ENCODE data around the gene TXN2. TPM values are rescaled to one million over a fixed set of nuclear protein-coding genes. Genes with fewer than 3 reads are reported as not detected.
A peak's percentile ranks its signal among the peaks of the same experiment; 100 is the strongest.
"Not testable (repeated sequence)": the region's sequence is repeated elsewhere in the genome, so short reads cannot be mapped to it uniquely, and the experiment has no call there.

The TXN2 gene
- total and polyA plus RNA-seq, 2 experiments from 2014 or later, result 83.1 to 193 TPM

DNA sequence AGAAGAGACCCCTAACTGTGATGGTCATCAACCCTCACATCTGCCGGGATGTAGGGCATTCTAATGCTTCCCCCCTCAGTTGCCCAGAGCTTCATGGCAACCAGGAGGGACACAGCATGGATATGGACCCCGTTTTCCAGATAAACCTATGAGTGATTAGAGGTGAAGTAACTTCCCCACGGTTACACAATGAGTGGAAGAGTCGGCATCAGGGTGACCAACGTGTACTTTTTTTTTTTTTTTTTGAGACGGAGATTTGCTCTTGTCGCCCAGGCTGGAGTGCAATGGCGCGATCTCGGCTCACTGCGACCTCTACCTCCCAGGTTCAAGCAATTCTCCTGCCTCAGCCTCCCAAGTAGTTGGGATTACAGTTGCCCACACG lies 25.0 kb downstream of the TXN2 start:
- no peak for DNase-seq (ENCODE audit: low read depth in 1 of 2, low spot score in 1 of 2)
- H3K4me3 ChIP-seq, result no peak overlapping the region
- H3K9me3 ChIP-seq (ENCODE audit: low read depth), result no peaks in the 10 kb centered on the region
- H3K36me3 ChIP-seq, result no peaks in the 10 kb centered on the region
- peaks cover 27% of the 10 kb centered on the region for H3K4me1 ChIP-seq (ENCODE audit: low read depth)
- no peak for TF ChIP-seq CTCF (IDR thresholded peaks at IDR 0.05; ENCODE audit: low read depth, low read length)
- no peaks in the 10 kb centered on the region for H3K27me3 ChIP-seq
- peak overlapping the region; percentile 97 for H3K27ac ChIP-seq

GRCh38 chr22:36455571-36456463 lies 25.6 kb downstream of the TXN2 start:
- TF ChIP-seq CTCF (IDR thresholded peaks at IDR 0.05; ENCODE audit: low read depth, low read length), result no peak
- no peak overlapping the region for H3K4me3 ChIP-seq
- no peaks in the 10 kb centered on the region for H3K9me3 ChIP-seq (ENCODE audit: low read depth)
- H3K4me1 ChIP-seq (ENCODE audit: low read depth), result peaks cover 24% of the 10 kb centered on the region
- no peaks in the 10 kb centered on the region for H3K27me3 ChIP-seq
- H3K36me3 ChIP-seq, result no peaks in the 10 kb centered on the region
- no peak for DNase-seq (ENCODE audit: low read depth in 1 of 2, low spot score in 1 of 2)
- peak overlapping the region; percentile 97 for H3K27ac ChIP-seq

- Histone ChIP-seq H3K27ac (peak overlapping the region; percentile 97), H3K4me1 (ENCODE audit: low read depth) (peaks cover 24% of the 10 kb centered on the region), H3K4me3 (peak overlapping the region; percentile 5), H3K9me3 (ENCODE audit: low read depth) (no peaks in the 10 kb centered on the region), H3K36me3 (no peaks in the 10 kb centered on the region), H3K27me3 (no peaks in the 10 kb centered on the region)
- TF ChIP-seq CTCF (IDR thresholded peaks at IDR 0.05; ENCODE audit: low read depth, low read length), result peak; percentile 7
- peak; percentile 93 to 99 for DNase-seq (ENCODE audit: low read depth in 1 of 2, low spot score in 1 of 2)
These were observed 26.4 kb downstream of the TXN2 start for GRCh38 chr22:36454916-36455570.

DNA sequence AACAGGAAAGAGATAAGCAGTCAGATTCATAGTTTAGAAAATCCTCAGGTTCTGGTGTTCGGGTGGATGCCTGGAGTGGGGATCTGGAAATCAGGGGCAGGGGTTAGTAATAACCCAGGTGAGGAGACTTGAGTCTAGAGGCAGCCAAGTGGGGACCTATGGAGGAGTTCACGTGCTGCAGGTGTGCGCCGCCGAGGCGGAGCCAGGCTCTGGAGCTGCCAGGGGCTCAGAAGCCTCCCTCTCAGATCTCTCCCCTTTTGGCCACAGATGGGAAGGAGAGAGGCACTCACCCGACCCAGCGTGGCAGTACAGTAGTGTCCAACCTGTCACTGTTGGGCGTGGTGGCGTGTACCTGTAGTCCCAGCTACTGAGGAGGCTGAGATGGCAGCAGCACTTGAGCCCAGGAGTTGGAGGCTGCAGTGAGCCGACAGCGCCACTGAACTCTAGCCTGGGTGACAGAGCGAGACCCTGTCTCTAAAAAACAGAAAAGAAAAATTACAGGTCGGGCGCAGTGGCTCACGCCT lies 27.5 kb downstream of the TXN2 start:
- DNase-seq (ENCODE audit: low read depth in 1 of 2, low spot score in 1 of 2), result no peak
- TF ChIP-seq CTCF (IDR thresholded peaks at IDR 0.05; ENCODE audit: low read depth, low read length), result no peak
- Histone ChIP-seq H3K4me1 (ENCODE audit: low read depth) (peaks cover 24% of the 10 kb centered on the region), H3K36me3 (no peaks in the 10 kb centered on the region), H3K27me3 (no peaks in the 10 kb centered on the region), H3K27ac (no peak overlapping the region), H3K9me3 (ENCODE audit: low read depth) (no peaks in the 10 kb centered on the region), H3K4me3 (no peak overlapping the region)

DNA sequence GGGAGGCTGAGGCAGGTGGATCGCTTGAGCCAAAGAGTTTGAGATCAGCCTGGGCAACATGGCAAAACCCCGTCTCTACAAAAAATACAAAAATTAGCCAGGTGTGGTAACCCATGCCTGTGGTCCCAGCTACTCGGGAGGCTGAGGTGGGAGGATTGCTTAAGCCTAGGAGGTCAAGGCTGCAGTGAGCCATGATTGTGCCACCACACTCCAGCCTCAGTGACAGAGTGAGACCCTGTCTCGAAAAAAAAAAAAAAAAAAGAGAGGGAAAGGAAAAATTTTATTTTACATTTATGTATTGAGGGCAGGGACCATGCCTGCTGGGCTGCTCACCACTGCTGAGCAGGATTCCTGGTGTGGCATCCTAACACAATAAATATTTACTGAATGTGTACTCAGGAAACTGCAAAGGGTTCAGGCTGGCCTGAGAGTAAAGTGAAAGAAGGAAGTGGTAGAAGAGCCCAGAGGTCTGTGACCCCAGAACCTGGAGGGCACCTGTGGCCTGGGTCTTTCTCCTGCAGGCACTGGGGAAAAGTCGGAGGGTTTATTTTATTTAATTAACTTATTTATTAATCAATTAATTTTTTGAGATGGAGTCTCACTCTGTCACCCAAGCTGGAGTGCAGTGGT lies 28.3 kb downstream of the TXN2 start:
- H3K4me1 ChIP-seq (ENCODE audit: low read depth), result peaks cover 24% of the 10 kb centered on the region

More for the DNA sequence above, 28.3 kb downstream of the TXN2 start:
- H3K9me3 ChIP-seq (ENCODE audit: low read depth); DNase-seq (ENCODE audit: low read depth in 1 of 2, low spot score in 1 of 2); H3K4me3 ChIP-seq; H3K36me3 ChIP-seq; H3K27me3 ChIP-seq: not testable (repeated sequence)
- peak overlapping the region; percentile 78 for H3K27ac ChIP-seq

Data from cardiac muscle cell (in vitro differentiated cells and primary cell).